ENCODE results near the gene CCDC141.

Gene CCDC141

DNA sequence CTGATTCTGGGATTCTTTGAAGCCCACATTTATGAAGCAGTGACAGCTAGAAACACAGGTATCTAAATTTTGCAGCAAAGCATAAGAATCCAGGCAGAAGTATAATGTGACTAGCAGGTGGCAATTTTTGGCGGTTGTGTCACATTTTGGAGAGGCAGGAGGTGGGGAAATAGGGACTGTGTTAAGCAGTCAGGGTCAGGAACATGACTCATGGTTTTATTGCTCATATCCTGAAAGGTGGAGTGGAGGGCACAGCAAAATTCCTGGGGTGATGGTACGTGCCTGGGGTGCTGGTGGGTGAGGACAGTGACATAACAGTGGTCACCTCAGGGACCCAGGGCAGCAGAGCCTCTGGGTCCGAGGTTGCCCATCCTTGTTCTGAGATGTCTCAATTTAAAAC is 179.2 kb downstream of the CCDC141 start:
- DNase-seq (ENCODE audit: low read depth), result no peak

DNA sequence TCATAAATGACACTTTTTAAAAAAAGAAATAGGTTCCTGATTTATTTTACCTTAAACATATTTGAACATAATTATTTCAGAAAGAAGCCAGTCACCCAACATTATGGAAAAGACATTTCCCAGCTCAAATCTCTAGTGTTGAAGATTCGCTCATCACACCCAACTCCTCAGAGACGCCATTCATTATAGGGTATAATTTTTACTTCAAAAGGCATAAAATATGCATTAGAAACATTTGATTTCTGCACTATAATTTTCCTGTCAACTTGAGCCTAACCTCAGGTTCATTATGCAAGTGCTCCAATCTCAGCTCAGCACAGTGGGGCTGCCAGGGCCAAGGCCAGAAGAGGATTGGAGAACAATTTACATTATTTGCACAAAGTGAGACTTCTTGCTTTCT is 183.9 kb downstream of the CCDC141 start:
- DNase-seq (ENCODE audit: low read depth), result no peak

DNA sequence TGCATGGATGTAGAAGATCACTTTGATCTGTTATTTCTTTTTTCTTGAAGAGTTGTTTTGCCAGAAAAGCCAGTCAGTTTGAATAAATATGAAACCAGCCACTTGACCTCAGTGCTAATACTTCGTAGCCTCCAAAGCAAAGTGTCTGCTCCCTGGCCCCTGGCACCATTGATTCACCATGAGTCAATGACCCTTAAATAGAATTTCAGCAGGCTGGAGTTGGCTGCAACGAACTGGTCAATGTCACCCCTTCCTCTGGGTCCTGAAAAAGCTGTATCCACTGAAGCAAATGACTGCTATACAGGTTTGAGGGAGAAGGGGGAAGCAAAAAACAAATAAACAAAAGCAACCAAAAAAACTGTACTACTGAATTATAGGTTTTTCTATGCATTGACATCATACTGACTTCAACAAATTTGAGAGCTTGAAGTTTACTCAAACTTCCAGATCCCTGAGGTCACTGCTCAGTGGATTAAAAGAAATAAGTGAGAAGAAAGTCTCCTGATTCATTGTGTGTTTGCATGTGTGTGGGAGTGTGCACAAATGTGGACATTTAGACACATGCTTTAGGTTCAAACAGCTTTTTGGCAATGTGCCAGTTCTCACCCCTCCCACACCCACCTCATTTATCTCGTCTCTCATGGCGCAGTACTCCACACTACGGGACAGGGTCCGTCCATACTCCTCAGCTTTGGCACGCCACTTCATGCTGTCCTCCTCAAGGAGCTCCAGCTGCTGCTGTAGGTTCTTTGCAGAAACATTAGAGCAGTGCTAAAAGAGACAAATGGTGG is 184.6 kb downstream of the CCDC141 start:
- no peak for DNase-seq (ENCODE audit: low read depth)

DNA sequence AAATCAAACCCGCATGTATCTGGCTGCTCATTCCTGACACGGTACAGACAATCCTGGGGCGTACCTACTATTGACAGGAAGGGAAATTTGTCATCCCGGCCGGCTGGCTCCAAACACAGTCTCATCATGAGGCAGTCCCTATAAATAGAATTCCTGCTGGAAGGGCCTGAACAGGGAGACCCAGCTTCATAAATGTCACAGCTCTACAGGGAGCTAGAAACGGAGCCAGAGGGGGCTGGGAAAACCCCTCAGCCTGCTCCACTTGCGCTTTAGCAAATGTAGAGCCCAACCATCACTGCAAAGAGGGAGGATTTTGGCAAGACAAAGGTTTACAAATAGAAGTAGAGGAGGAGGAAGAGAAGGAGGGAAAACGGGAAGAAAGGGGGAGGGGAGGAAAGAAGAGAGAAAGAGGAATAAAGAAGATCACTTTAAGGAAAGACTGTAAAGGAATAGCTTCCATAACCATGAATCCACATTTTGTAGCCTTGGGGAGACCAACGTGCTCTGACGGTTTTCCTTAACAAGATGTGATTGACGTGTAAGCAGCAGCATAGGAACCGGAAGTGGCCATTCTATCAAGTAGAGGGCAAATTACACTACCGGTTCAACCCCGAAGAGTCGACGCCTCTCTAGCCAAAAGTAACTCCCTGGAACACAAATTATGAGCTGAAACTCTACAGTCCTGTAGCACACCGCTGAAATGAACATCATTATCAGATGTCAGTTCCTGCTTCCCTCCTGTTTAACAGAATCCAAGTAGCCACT is 185.9 kb downstream of the CCDC141 start:
- no peak for DNase-seq (ENCODE audit: low read depth)

DNA sequence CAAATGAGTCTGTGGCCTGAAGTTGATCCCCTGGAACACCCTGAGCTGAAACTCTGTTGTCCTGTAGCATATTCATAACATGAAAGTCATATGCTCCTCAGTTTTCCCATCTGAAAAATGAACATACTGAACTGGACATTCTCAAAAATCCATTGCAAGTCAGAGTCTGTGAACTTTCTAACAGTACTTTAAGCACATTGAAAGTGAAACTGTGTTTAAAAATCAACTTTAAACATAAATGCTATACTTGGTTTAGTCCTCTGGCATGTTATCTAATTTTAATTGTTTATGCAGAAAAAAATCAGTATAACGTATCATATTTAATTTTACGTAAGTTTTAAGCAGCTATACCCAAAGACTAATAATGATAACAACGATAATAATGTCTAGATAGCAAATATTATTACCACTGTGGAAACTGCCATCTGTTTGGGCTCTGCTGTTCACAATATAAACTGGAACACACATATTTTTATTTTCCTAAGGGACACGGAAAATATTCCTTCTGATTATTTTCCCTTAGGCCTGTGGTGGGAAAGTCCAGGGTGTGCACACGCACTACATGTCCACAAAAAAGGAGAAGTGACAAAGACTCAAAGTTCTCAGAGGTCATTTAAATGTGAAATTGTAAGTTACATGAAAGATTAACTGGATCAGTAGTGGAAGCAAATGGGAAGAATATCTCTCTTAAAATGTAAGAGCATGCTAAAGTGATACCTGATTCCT is 186.6 kb downstream of the CCDC141 start:
- DNase-seq (ENCODE audit: low read depth), result no peak

DNA sequence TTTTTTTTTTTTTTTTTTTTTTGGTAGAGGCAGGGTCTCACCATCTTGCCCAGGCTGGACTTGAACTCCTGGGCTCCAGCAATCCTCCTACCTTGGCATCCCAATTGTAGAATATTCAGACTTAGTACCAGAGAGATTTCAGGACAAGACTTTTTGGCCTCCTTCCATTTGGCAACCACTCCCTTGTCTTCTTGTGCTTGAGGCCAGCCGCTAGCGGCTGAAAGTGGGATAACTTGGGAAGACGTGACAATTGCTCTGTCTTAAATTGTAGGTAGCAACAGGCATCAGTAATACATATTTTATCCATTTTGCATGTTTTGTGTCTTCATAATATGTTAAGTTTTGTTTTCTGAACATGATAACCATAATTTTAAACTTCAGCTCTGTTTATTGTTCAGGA is 189.4 kb downstream of the CCDC141 start:
- no peak for DNase-seq (ENCODE audit: low read depth)

DNA sequence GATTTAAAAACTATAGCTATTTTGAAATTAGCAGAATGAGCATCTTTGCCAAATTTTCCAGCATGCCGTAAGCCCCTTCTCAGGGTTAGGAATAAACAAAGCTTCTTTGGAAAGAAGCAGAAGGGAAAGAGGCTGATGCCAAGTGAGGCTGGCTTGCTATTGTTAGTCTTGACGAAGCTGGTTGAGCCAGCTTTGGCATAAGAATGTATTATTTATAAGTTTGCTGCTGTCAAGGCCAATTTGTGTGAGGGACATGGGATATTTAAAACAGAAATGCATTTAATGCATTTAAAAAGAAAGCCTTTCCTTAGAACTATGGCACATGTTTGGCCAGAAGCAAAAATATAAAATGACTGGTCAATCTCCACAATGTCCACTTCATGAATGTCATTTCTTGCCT is 190.2 kb downstream of the CCDC141 start:
- DNase-seq (ENCODE audit: low read depth), result no peak

DNA sequence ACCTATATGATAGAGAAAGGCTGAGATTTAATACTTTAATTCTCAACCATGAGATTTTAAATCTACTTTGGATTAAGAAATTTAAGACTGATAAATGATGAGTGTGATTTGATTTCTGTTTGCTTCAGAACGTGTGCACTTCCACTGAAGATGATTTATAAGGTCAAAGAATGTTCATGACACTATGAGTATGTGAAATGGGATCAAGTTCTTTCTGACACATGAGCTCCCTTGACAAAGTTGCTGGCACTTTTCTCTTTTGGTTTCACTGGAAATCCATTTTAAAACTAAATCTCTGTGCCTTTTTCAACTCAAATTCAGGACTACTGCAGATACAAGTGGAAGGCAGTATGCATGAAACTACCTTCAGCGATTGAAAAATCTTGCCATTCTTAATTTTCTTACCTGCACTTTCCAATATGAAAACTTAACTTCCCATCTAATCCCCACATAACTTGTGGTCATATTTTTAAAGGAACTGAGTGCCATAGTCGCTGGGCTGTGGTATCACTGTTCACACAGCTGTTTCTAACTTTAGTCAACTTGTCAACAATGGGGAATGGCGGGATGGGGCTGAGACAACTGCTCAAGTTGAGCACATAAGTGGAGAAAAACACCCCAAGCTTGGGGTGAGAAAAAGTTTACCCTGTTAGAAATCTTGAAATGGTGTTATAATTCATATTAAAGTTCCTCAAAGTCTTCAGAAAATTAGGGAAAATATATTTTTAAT is 190.9 kb downstream of the CCDC141 start:
- no peak for DNase-seq (ENCODE audit: low read depth)

DNA sequence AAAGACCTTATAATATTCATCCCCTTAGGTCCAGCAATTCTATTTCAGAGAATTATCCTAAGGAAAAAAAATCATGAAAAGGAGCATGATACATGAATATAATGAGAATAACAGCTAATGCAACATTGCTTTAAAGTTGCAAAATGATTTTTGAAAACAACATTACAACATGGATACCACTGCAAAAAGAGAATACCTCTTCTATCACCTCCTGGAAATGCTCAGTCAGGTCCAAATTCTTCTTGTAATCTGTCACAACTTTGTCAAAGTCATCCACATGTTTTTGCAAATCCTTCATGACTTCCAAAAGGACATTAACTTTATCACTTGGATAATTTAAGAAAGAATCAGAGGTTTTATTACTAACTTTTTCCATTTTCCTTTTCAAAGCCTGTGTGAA is 194.8 kb downstream of the CCDC141 start:
- no peak for DNase-seq (ENCODE audit: low read depth)

DNA sequence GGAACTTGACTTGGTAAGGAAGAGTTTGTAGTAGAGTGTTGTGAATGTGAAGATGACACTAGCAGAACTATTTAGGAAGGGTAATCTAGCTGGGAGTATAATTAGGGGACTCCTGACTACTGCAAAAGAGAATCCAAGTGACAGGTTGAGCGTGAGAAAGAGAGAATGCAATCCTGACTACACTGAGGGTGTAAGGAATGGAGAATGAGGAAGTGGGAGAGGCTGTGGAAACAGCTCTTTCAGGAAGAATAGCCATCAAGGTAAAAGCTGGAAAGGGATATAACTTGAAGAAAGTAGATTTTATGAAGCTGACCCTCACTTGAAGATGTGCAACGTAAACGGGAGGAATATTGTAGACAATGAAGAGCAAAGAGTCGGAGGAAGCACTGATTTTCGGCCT is 201.6 kb downstream of the CCDC141 start:
- no peak for DNase-seq (ENCODE audit: low read depth)

DNA sequence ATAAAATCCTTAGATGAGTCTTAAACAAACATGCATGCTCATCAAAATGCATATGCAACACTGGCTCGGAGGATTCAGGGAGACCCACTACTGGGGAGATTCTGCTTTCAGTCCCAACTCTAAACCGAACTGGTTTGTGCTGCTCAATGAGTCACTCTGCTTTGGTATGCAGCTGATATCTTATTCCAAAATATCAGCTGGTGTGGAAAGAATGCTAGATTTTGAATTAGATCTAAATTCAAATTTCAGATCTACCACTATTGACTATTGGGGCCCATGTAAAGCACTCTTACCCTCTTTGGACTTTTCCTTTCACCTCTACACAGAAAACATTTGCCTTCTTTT is 203.5 kb downstream of the CCDC141 start:
- DNase-seq (ENCODE audit: low read depth), result no peak

DNA sequence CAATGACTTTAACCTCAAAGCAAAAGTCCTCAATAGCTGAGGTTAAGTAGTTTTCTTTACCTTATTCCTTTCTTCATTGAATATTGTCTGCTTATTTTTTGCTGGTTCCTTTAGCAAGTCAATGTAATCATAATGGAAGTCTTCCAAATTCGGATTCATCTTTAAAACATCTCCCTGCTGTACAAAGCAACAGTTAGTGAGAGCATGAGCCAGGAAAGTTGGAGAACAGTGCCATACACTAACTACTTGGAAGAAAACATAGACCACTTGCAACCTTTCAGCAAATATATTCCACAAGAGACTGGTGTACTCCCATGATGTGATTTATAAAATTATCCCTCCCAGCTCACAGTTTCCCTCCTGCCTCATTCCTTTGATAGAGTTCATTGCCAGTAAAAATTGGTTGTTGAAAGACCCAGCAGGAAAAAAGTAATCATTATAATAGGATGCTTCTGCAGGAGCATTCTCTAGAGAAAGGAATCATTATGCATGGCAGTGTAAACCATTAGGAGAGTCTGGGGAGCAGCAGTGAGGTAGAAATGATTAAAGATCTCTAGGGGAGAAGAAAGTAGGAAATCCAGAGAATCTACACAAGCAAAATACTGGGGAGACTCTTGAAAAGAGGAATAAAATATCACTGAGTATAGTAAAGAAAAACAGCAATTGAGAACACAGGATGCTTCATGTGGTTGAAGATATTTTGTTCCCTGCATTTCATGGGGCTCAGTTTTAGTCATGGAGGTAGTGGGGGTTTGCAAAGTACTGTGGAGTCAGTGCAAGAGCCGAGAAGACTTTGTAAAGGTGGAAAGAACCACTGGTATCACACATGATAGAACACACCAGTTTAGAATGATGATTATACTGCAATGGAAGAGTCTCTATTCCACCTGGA is 204.1 kb downstream of the CCDC141 start:
- DNase-seq (ENCODE audit: low read depth), result no peak

DNA sequence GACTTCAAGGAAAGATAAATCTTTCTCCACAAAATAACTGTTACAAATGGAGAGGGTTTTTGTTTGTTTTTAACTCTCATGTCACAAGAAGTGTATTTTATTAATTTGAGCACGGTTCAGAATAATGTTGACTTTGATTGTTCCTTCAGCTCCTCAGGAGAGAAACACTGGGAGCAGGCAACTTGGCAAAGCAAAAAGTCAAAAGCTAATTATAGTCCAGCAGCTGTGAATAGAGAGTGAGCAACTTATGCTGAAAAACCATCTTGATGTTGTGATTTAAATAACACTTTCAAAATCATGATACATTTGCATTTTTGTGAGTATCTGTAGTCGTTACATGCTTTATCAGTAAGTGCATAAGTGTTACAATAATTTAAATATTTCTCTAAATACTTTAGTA is 205.2 kb downstream of the CCDC141 start:
- DNase-seq (ENCODE audit: low read depth), result no peak

DNA sequence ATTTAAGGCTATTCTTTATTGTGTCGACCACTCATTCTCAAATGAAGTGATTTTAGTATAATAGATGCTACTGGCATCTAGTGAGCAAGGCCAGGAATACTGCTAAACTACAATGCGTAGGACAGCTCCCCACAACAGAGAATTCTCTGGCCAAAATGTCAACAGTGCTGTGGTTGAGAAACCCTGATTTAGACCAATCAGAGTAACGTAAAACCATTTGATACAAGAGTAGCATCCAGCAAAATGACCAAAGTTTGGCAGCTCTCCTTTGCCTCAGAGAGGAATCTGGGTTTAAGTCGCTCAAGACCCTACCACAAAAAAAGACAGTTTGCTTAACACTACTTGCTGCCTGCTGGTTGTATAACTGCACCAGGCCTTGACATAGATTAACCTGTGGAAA is 205.7 kb downstream of the CCDC141 start:
- no peak for DNase-seq (ENCODE audit: low read depth)

DNA sequence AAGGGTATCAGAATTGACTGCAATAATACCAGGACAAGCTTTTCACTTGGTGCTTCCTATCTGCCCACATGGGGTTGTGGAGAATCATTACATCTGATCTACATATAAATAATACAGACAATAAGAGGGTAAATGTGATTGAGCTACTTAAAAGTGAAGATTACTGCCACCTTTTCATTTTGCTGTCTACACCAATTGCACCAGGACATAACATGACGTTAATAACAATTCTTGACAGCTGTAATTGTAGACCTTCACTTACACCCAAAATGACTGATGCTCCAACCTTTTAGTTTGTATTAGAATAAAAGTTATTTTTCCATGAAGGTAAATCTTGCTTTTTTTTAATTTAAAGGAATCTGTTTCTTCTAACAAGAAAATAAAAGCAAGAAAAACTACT is 206.2 kb downstream of the CCDC141 start:
- DNase-seq (ENCODE audit: low read depth), result no peak

DNA sequence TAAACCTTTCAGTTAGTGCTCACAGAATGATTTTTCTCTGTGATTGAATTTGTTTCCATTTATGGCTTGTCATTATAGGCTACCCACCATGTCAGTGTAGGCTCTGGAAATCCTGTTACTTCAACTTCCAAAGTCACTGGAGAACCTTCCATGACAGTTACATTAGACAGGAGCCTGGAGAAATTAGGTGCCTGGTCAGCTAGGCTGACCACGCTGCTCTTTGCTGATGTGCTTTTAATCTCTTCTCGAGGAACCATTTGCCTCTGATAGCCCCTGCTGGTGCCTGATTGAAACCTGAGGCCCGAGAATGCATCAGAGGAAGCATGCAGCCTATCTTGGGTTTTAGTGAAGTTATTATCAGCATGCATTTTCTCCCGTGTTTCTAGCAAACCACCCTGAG is 213.1 kb downstream of the CCDC141 start:
- no peak for DNase-seq (ENCODE audit: low read depth)

DNA sequence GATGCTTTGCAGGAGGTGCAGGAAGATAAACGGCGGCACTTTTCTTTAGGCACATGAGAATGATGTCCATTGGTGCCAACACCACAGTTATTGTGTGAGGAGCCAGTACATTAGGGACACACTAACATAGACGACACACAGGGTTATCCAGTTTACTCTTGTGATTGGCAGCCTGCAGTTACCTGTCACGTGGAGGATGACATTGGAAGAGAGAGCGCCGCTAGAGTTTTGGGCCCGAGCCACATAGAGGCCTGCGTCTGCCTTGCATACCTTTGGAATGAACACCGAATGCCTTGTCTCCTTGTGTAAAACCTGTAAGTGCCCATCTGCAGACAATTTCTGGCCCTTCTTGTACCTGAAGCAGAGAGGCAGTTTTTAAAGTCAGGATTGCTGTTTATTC is 215.9 kb downstream of the CCDC141 start:
- DNase-seq (ENCODE audit: low read depth), result no peak

DNA sequence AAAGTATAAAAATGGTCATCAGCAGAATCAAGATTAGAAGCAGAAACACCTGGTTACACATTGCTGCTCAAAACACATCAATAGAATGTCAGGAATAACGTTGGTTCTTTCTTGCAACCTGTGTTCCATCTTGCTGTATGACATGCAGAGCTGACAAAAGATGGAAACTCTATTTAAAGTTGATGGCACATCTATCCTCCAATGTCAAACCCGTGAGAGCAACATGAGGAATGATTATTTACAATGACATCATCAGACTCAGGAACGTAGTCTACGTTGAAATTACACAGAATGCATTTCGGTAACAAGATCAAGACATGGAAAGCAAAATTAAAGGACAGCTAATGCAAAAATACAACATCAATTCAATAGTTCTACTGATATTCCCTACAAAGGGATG is 216.6 kb downstream of the CCDC141 start:
- DNase-seq (ENCODE audit: low read depth), result no peak

DNA sequence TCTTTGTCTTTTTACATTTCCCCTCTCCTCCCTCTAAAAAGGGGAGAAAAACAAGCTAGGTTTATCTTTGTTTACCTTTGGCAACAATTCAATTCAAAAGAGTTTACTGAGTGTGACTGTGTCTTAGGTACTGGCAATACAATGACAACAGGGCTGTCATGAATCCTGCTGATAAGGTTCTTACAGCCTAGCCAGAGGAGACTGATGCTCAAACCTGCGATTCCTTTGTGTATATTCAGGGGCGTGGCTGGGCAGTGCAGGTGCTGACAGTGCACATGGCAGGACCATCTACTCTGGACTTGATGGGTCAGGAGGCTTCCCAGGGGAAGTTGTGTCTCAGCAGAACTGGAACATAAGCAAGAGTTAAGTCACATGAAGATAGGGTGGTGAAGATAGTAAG is 219.5 kb downstream of the CCDC141 start:
- no peak for DNase-seq (ENCODE audit: low read depth)

DNA sequence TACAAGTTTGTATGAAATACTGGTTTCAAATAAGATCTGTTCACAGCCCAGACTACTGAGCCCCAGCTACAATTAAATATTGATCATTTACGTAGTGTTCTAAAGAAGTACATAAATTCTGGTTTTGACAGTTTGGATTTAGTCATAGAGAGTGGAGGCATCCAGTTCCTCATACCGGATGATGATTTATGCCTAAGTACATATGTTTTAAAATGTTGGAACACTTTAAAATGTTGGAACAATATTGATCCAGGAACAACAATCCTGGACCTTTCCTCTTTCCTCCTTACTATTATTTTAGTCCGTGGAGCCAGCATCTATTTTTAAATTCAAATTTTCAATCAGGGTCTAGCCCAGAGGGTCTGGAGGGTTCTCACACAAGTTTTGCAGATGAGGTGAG is 220.0 kb downstream of the CCDC141 start:
- DNase-seq (ENCODE audit: low read depth), result no peak

DNA sequence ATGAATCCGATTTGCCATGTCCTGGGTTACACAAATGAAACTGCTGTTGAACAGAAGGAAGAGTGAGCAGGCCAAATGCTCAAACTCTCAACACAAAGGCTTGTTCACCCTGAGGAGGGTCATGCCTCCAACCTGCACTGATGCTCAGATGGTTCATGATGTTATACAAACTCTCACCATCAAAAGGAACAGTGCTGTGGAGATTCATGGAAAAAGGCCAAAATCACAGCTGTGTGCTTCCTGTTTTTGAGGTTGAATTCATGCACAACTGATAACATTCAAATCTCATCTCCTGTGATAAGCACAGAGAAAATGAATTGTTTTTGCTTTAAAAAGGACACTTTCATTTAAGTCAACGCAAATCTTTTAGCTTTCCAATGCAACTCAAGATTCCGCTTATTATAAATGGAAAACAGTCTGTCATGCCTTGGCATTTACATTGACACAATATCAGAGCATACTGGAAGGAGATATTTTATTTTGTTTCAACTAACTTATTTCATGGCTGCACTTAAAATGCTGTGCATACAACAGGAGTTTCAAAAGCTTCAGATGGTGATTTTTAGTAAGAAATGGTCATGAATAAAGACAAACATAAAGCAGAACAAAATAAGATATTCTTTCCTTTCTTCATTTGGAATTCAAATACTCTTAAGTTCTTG is 220.5 kb downstream of the CCDC141 start:
- DNase-seq (ENCODE audit: low read depth), result no peak
